Liver (tissue), 9 donors: Measurements from ENCODE around the gene LAMTOR1. TPM values are rescaled to one million over a fixed set of nuclear protein-coding genes. Genes with fewer than 3 reads are reported as not detected.

Source experiments
- DNase-seq: peaks from one replicate; pipeline ENCODE4 v3.0.0-alpha.2; 2017; ENCODE audit warnings: low spot score
- H3K27ac ChIP-seq, 2 donors: one replicate each; pipeline ENCODE4 v1.7.0; 2013; ENCODE audit warnings: inconsistent platforms in 2 of 2, low read length in 2 of 2, control low read depth in 1 of 2, low read depth in 1 of 2, mild to moderate bottlenecking in 1 of 2
- H3K27me3 ChIP-seq, 4 donors: one replicate each; pipeline versions ENCODE4 v1.6.1 to v1.7.0; 2013; ENCODE audit warnings: low read length in 3 of 4, inconsistent platforms in 1 of 4, mild to moderate bottlenecking in 1 of 4, moderate library complexity in 1 of 4; ENCODE audit not compliant: control insufficient read depth in 4 of 4, insufficient read depth in 4 of 4
- H3K36me3 ChIP-seq, 4 donors: one replicate each; pipeline versions ENCODE4 v1.6.1 to v1.7.0; 2013; ENCODE audit warnings: low read length in 3 of 4, mild to moderate bottlenecking in 3 of 4, low read depth in 1 of 4, moderate library complexity in 1 of 4; ENCODE audit not compliant: control insufficient read depth in 4 of 4, insufficient read depth in 3 of 4
- H3K4me1 ChIP-seq, 4 donors: one replicate each; pipeline versions ENCODE4 v1.6.1 to v1.7.0; 2013; ENCODE audit warnings: low read length in 3 of 4, mild to moderate bottlenecking in 3 of 4, moderate library complexity in 1 of 4; ENCODE audit not compliant: control insufficient read depth in 4 of 4, insufficient read depth in 4 of 4
- H3K4me3 ChIP-seq, 3 donors: one replicate each; pipeline versions ENCODE4 v1.6.1 to v1.7.0; 2013; ENCODE audit warnings: low read length in 3 of 3, control low read depth in 1 of 3, low read depth in 1 of 3, mild to moderate bottlenecking in 1 of 3
- H3K9ac ChIP-seq, 2 donors: one replicate each; pipeline ENCODE4 v1.7.0; 2013; ENCODE audit warnings: low read length in 2 of 2, mild to moderate bottlenecking in 2 of 2, moderate library complexity in 2 of 2, control low read depth in 1 of 2, low read depth in 1 of 2
- H3K9me3 ChIP-seq, 4 donors: one replicate each; pipeline versions ENCODE4 v1.6.1 to v1.7.0; 2013; ENCODE audit warnings: low read length in 3 of 4; ENCODE audit not compliant: control insufficient read depth in 4 of 4
- EGR1 ChIP-seq, 2 donors: IDR thresholded peaks; 2 replicates each; pipeline ENCODE4 v1.6.1; 2016 to 2018; ENCODE audit warnings: antibody characterized with exemption in 2 of 2, low read depth in 2 of 2
- FOXA1 ChIP-seq: IDR thresholded peaks from 2 replicates; pipeline ENCODE4 v1.6.1; 2016; ENCODE audit warnings: antibody characterized with exemption
- FOXA2 ChIP-seq: IDR thresholded peaks from 2 replicates; pipeline ENCODE4 v1.6.1; 2016; ENCODE audit warnings: antibody characterized with exemption
- GABPA ChIP-seq, 2 donors: IDR thresholded peaks in 1 of 2; conservative IDR thresholded peaks in 1 of 2; 2 replicates each; pipeline ENCODE4 v1.6.1; 2016; ENCODE audit warnings: antibody characterized with exemption in 2 of 2, mild to moderate bottlenecking in 1 of 2, moderate library complexity in 1 of 2
- HNF4A ChIP-seq, 2 donors: conservative IDR thresholded peaks; 2 replicates each; pipeline ENCODE4 v1.6.1; 2016; ENCODE audit warnings: antibody characterized with exemption in 2 of 2, mild to moderate bottlenecking in 2 of 2
- HNF4G ChIP-seq: IDR thresholded peaks from 2 replicates; pipeline ENCODE4 v1.6.1; 2016; ENCODE audit warnings: antibody characterized with exemption
- JUND ChIP-seq, 2 donors: IDR thresholded peaks; 2 replicates each; pipeline ENCODE4 v1.6.1; 2016; ENCODE audit warnings: antibody characterized with exemption in 2 of 2
- NR2F2 ChIP-seq: IDR thresholded peaks from 2 replicates; pipeline ENCODE4 v1.6.1; 2016; ENCODE audit warnings: antibody characterized with exemption
- RAD21 ChIP-seq, 2 donors: IDR thresholded peaks; 2 replicates each; pipeline ENCODE4 v1.6.1; 2016; ENCODE audit warnings: antibody characterized with exemption in 2 of 2, mild to moderate bottlenecking in 2 of 2
- RXRA ChIP-seq, 2 donors: IDR thresholded peaks; 2 replicates each; pipeline ENCODE4 v1.6.1; 2017 to 2018; ENCODE audit warnings: antibody characterized with exemption in 2 of 2, mild to moderate bottlenecking in 1 of 2
- SP1 ChIP-seq: IDR thresholded peaks from 2 replicates; pipeline ENCODE4 v1.6.1; 2018; ENCODE audit warnings: antibody characterized with exemption, mild to moderate bottlenecking
- TAF1 ChIP-seq: conservative IDR thresholded peaks from 2 replicates; pipeline ENCODE4 v1.6.1; 2016; ENCODE audit warnings: antibody characterized with exemption, mild to moderate bottlenecking
- YY1 ChIP-seq: IDR thresholded peaks from 2 replicates; pipeline ENCODE4 v1.6.1; 2016; ENCODE audit warnings: antibody characterized with exemption, mild to moderate bottlenecking
- WGBS: extraction: QIAGEN DNeasy Blood & Tissue Kit; methylation state at CpG from one replicate; pipeline ENCODE4 v1.1.7; 2013; 5-methylcytosine and 5-hydroxymethylcytosine counted together
- polyA plus RNA-seq, 2 donors: library from polyadenylated mRNA; stranded (reverse) in 1 of 2; unstranded in 1 of 2; fragments of 200-250 nt in 1 of 2; fragments of >200 nt in 1 of 2; fragmentation: Nextera tagmentation in 1 of 2; extraction: Ambion mirVana in 1 of 2; gene quantifications; one replicate each; pipeline versions ENCODE4 v1.2.1 to v1.2.3, GENCODE V29; 2013 to 2015
- total RNA-seq, 2 donors: library from RNA; depleted of rRNA; stranded (reverse); fragments of >200 nt; gene quantifications; one replicate each; pipeline ENCODE4 v1.2.3, GENCODE V29; 2014
- TF ChIP-seq, protein P1 (sequence below): IDR thresholded peaks from 2 replicates; pipeline ENCODE4 v1.6.1; 2016; ENCODE audit warnings: antibody characterized with exemption, mild to moderate bottlenecking
- TF ChIP-seq, protein P2 (sequence below): IDR thresholded peaks from 2 replicates; pipeline ENCODE4 v1.6.1; 2016; ENCODE audit warnings: antibody characterized with exemption
- TF ChIP-seq, protein P3 (sequence below): IDR thresholded peaks from 2 replicates; pipeline ENCODE4 v1.6.1; 2016; ENCODE audit warnings: antibody characterized with exemption
- TF ChIP-seq, protein P4 (sequence below): fragments of 150-350 bp; IDR thresholded peaks from 2 replicates; pipeline ENCODE4 v1.5.1; 2017; ENCODE audit warnings: improper control_type of control experiment, low read depth, low read length; ENCODE audit not compliant: missing input control
- TF ChIP-seq, protein P5 (sequence below): IDR thresholded peaks from 2 replicates; pipeline ENCODE4 v1.6.1; 2016; ENCODE audit warnings: antibody characterized with exemption
- donor health status: healthy.
- donor health status: healthy.
- donor health status: healthy.
- donor health status: healthy.
- donor health status: healthy.

LAMTOR1 gene
- total and polyA plus RNA-seq, 4 donors: 30.5 to 74.0 (median 58.6) TPM

DNA sequence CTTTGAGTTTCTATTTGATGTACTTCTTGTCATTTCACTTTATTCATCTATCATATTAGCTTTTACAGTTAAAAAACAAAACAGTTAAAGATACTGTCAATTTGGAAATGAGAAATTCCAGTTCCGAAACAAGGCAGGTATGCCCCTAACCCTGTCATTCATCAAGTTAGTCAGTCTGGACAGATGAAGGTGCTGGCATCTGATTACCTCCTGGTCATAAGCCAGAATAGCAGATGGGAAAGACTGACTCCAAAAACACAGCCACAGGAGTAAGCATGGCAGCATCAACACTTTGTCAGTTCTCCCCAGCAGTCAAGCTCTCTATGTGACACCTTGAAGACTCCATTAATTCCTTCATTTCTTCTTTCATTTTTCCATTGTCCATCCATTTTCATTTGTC, 18.1 kb downstream of the LAMTOR1 start:
- peaks cover 0 to 6% (median 3%) of the 10 kb centered on the region in 4 donors for H3K4me1 ChIP-seq
- WGBS: 94% methylated on average over 1 of the region's 1 CpG
- H3K9me3 ChIP-seq: no peaks in the 10 kb centered on the region
- H3K9ac ChIP-seq: no peak overlapping the region
- H3K36me3 ChIP-seq: peaks cover 0 to 17% (median 0%) of the 10 kb centered on the region in 4 donors
- TF ChIP-seq, protein P1, sequence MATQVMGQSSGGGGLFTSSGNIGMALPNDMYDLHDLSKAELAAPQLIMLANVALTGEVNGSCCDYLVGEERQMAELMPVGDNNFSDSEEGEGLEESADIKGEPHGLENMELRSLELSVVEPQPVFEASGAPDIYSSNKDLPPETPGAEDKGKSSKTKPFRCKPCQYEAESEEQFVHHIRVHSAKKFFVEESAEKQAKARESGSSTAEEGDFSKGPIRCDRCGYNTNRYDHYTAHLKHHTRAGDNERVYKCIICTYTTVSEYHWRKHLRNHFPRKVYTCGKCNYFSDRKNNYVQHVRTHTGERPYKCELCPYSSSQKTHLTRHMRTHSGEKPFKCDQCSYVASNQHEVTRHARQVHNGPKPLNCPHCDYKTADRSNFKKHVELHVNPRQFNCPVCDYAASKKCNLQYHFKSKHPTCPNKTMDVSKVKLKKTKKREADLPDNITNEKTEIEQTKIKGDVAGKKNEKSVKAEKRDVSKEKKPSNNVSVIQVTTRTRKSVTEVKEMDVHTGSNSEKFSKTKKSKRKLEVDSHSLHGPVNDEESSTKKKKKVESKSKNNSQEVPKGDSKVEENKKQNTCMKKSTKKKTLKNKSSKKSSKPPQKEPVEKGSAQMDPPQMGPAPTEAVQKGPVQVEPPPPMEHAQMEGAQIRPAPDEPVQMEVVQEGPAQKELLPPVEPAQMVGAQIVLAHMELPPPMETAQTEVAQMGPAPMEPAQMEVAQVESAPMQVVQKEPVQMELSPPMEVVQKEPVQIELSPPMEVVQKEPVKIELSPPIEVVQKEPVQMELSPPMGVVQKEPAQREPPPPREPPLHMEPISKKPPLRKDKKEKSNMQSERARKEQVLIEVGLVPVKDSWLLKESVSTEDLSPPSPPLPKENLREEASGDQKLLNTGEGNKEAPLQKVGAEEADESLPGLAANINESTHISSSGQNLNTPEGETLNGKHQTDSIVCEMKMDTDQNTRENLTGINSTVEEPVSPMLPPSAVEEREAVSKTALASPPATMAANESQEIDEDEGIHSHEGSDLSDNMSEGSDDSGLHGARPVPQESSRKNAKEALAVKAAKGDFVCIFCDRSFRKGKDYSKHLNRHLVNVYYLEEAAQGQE: no peak
- TF ChIP-seq RXRA (IDR thresholded peaks at IDR 0.05) (no peak), SP1 (no peak), FOXA1 (no peak), YY1 (no peak), FOXA2 (no peak), EGR1 (IDR thresholded peaks at IDR 0.05; ENCODE audit: low read depth in 2 of 2) (no peak), TAF1 (no peak), HNF4A (conservative IDR thresholded peaks at IDR 0.05) (no peak), HNF4G (no peak), JUND (IDR thresholded peaks at IDR 0.05) (no peak), GABPA (IDR thresholded peaks at IDR 0.05 in 1 of 2, conservative IDR thresholded peaks at IDR 0.05 in 1 of 2) (no peak)
- TF ChIP-seq, protein P2, sequence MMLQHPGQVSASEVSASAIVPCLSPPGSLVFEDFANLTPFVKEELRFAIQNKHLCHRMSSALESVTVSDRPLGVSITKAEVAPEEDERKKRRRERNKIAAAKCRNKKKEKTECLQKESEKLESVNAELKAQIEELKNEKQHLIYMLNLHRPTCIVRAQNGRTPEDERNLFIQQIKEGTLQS: no peak
- TF ChIP-seq, protein P3, sequence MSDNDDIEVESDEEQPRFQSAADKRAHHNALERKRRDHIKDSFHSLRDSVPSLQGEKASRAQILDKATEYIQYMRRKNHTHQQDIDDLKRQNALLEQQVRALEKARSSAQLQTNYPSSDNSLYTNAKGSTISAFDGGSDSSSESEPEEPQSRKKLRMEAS: no peak
- TF ChIP-seq, protein P4, sequence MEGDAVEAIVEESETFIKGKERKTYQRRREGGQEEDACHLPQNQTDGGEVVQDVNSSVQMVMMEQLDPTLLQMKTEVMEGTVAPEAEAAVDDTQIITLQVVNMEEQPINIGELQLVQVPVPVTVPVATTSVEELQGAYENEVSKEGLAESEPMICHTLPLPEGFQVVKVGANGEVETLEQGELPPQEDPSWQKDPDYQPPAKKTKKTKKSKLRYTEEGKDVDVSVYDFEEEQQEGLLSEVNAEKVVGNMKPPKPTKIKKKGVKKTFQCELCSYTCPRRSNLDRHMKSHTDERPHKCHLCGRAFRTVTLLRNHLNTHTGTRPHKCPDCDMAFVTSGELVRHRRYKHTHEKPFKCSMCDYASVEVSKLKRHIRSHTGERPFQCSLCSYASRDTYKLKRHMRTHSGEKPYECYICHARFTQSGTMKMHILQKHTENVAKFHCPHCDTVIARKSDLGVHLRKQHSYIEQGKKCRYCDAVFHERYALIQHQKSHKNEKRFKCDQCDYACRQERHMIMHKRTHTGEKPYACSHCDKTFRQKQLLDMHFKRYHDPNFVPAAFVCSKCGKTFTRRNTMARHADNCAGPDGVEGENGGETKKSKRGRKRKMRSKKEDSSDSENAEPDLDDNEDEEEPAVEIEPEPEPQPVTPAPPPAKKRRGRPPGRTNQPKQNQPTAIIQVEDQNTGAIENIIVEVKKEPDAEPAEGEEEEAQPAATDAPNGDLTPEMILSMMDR: no peak
- DNase-seq: no peak
- H3K27ac ChIP-seq: no peak overlapping the region
- H3K27me3 ChIP-seq: no peaks in the 10 kb centered on the region
- no peak overlapping the region for H3K4me3 ChIP-seq

DNA sequence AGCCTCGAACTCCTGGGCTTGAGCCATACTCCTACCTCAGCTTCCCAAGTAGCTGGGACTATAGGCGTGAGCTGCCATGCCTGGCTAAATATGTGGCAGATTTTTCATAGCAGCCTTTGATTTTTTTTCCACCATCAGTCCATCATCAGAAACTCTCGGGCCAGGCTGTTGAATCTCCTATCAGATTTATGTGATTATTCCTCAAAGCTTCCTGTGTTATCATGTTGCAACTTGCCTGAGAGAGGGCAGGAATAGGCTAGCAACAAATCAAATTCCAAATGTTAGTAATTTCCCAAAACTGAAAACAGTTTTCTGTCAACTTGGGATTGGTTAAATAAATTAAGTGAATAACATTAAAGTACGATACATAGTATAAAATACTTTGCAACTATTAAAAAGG, 19.0 kb downstream of the LAMTOR1 start:
- Histone ChIP-seq H3K27me3 (no peaks in the 10 kb centered on the region), H3K9me3 (no peaks in the 10 kb centered on the region), H3K4me3 (no peak overlapping the region), H3K9ac (no peak overlapping the region), H3K27ac (no peak overlapping the region), H3K36me3 (peaks cover 0 to 8% (median 0%) of the 10 kb centered on the region in 4 donors), H3K4me1 (peaks cover 0 to 11% (median 4%) of the 10 kb centered on the region in 4 donors)
- no peak for DNase-seq
- WGBS: 90% methylated on average over 4 of the region's 4 CpGs
- TF ChIP-seq TAF1: no peak
- no peak for TF ChIP-seq YY1
- TF ChIP-seq, protein P2: no peak
- TF ChIP-seq EGR1 (IDR thresholded peaks at IDR 0.05; ENCODE audit: low read depth in 2 of 2): no peak
- TF ChIP-seq, protein P5, sequence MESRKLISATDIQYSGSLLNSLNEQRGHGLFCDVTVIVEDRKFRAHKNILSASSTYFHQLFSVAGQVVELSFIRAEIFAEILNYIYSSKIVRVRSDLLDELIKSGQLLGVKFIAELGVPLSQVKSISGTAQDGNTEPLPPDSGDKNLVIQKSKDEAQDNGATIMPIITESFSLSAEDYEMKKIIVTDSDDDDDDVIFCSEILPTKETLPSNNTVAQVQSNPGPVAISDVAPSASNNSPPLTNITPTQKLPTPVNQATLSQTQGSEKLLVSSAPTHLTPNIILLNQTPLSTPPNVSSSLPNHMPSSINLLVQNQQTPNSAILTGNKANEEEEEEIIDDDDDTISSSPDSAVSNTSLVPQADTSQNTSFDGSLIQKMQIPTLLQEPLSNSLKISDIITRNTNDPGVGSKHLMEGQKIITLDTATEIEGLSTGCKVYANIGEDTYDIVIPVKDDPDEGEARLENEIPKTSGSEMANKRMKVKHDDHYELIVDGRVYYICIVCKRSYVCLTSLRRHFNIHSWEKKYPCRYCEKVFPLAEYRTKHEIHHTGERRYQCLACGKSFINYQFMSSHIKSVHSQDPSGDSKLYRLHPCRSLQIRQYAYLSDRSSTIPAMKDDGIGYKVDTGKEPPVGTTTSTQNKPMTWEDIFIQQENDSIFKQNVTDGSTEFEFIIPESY: no peak
- TF ChIP-seq NR2F2: no peak
- TF ChIP-seq, protein P4: no peak
- TF ChIP-seq, protein P1: no peak
- no peak for TF ChIP-seq FOXA1
- no peak for TF ChIP-seq RAD21 (IDR thresholded peaks at IDR 0.05)
- no peak for TF ChIP-seq SP1
- TF ChIP-seq JUND (IDR thresholded peaks at IDR 0.05): no peak
